H9 (cell line): ENCODE results near the gene LGR5. TPM values are rescaled to one million over a fixed set of nuclear protein-coding genes. Genes with fewer than 3 reads are reported as not detected.

Source experiments
- DNase-seq: peaks from one replicate; pipeline ENCODE4 v3.0.0-alpha.2; 2017
- H2AFZ ChIP-seq: one replicate; pipeline ENCODE4 v1.6.1; 2013; ENCODE audit warnings: mild to moderate bottlenecking, low read length, control low read depth, moderate library complexity
- H2AK5ac ChIP-seq: 2 replicates; pipeline ENCODE4 v1.6.1; 2013; ENCODE audit warnings: low read length, control low read depth, mixed read lengths; ENCODE audit not compliant: insufficient read length
- H2BK120ac ChIP-seq: one replicate; pipeline ENCODE4 v1.6.1; 2013; ENCODE audit warnings: low read depth, mild to moderate bottlenecking, low read length, control low read depth, inconsistent platforms; ENCODE audit not compliant: poor library complexity, severe bottlenecking
- H2BK12ac ChIP-seq: 2 replicates; pipeline ENCODE4 v1.6.1; 2013; ENCODE audit warnings: low read length, control low read depth, mixed read lengths, low read depth; ENCODE audit not compliant: insufficient read length
- H2BK15ac ChIP-seq: 2 replicates; pipeline ENCODE4 v1.6.1; 2013; ENCODE audit warnings: low read depth, low read length, control low read depth
- H2BK20ac ChIP-seq: one replicate; pipeline ENCODE4 v1.6.1; 2013; ENCODE audit warnings: low read depth, mild to moderate bottlenecking, low read length, control low read depth, inconsistent platforms; ENCODE audit not compliant: poor library complexity, severe bottlenecking
- H2BK5ac ChIP-seq: 2 replicates; pipeline ENCODE4 v1.6.1; 2013; ENCODE audit warnings: low read length, control low read depth, mixed read lengths; ENCODE audit not compliant: insufficient read length
- H3K14ac ChIP-seq: 2 replicates; pipeline ENCODE4 v1.6.1; 2013; ENCODE audit warnings: low read length, control low read depth; ENCODE audit not compliant: insufficient read depth
- H3K18ac ChIP-seq: 2 replicates; pipeline ENCODE4 v1.6.1; 2013; ENCODE audit warnings: low read depth, mild to moderate bottlenecking, mixed read lengths, low read length, control low read depth; ENCODE audit not compliant: insufficient read length
- H3K23ac ChIP-seq: 2 replicates; pipeline ENCODE4 v1.6.1; 2013; ENCODE audit warnings: low read length, control low read depth, mixed read lengths, low read depth; ENCODE audit not compliant: insufficient read length
- H3K23me2 ChIP-seq: 2 replicates; pipeline ENCODE4 v1.6.1; 2013; ENCODE audit warnings: low read depth, mild to moderate bottlenecking, mixed read lengths, low read length, control low read depth; ENCODE audit not compliant: insufficient read length, poor library complexity, severe bottlenecking
- H3K27ac ChIP-seq: 2 replicates; pipeline ENCODE4 v1.5.1; 2013; ENCODE audit warnings: low read length, control low read depth, mixed read lengths, low read depth; ENCODE audit not compliant: insufficient read length
- H3K27me3 ChIP-seq: 2 replicates; pipeline ENCODE4 v1.6.1; 2013; ENCODE audit warnings: low read length, control low read depth, inconsistent platforms; ENCODE audit not compliant: insufficient read depth
- H3K4ac ChIP-seq: 2 replicates; pipeline ENCODE4 v1.6.1; 2013; ENCODE audit warnings: low read depth, mild to moderate bottlenecking, control low read depth, inconsistent platforms, low read length, moderate library complexity
- H3K4me1 ChIP-seq: 2 replicates; pipeline ENCODE4 v1.6.1; 2013; ENCODE audit warnings: low read length, control low read depth, inconsistent platforms; ENCODE audit not compliant: insufficient read depth
- H3K4me2 ChIP-seq: 2 replicates; pipeline ENCODE4 v1.6.1; 2013; ENCODE audit warnings: low read length, control low read depth, mixed read lengths; ENCODE audit not compliant: insufficient read length, insufficient read depth
- H3K56ac ChIP-seq: 2 replicates; pipeline ENCODE4 v1.6.1; 2013; ENCODE audit warnings: low read depth, mild to moderate bottlenecking, mixed read lengths, low read length, control low read depth; ENCODE audit not compliant: insufficient read length
- H3K79me1 ChIP-seq: 2 replicates; pipeline ENCODE4 v1.6.1; 2013; ENCODE audit warnings: low read depth, mild to moderate bottlenecking, moderate library complexity, low read length, control low read depth, inconsistent platforms; ENCODE audit not compliant: insufficient read depth, poor library complexity, severe bottlenecking
- H3K79me2 ChIP-seq: 2 replicates; pipeline ENCODE4 v1.6.1; 2013; ENCODE audit warnings: low read length, control low read depth, inconsistent platforms; ENCODE audit not compliant: insufficient read depth
- H3K9ac ChIP-seq: 2 replicates; pipeline ENCODE4 v1.6.1; 2013; ENCODE audit warnings: low read length, control low read depth, mixed read lengths; ENCODE audit not compliant: insufficient read length; ENCODE audit errors: extremely low read depth
- H3K9me3 ChIP-seq: one replicate; pipeline ENCODE4 v1.6.1; 2013; ENCODE audit warnings: low read depth, low read length, inconsistent platforms; ENCODE audit not compliant: control insufficient read depth
- H3T11ph ChIP-seq: one replicate; pipeline ENCODE4 v1.6.1; 2013; ENCODE audit warnings: mild to moderate bottlenecking, low read length, control low read depth, inconsistent platforms
- H4K20me1 ChIP-seq: one replicate; pipeline ENCODE4 v1.6.1; 2013; ENCODE audit not compliant: control insufficient read depth, insufficient read length, insufficient read depth
- H4K5ac ChIP-seq: 2 replicates; pipeline ENCODE4 v1.6.1; 2013; ENCODE audit warnings: low read depth, mild to moderate bottlenecking, mixed read lengths, low read length, control low read depth; ENCODE audit not compliant: insufficient read length
- H4K8ac ChIP-seq: replicated peaks from 2 replicates; pipeline ENCODE4 v1.6.1; 2013; ENCODE audit warnings: low read length, control low read depth, mixed read lengths, low read depth; ENCODE audit not compliant: insufficient read length
- H4K91ac ChIP-seq: 2 replicates; pipeline ENCODE4 v1.6.1; 2013; ENCODE audit warnings: low read depth, mild to moderate bottlenecking, moderate library complexity, mixed read lengths, low read length, control low read depth; ENCODE audit not compliant: insufficient read length
- H3K27ac Mint-ChIP-seq, 3 experiments: 2 replicates in 2 of 3; 3 replicates in 1 of 3; pipeline ENCODE4 v1.8.0; 2020 to 2021; ENCODE audit warnings: mixed read lengths in 3 of 3, mild to moderate bottlenecking in 1 of 3, moderate library complexity in 1 of 3
- H3K27me3 Mint-ChIP-seq: 2 replicates; pipeline ENCODE4 v1.8.0; 2021; ENCODE audit warnings: low read depth, mild to moderate bottlenecking, moderate library complexity, mixed read lengths
- H3K36me3 Mint-ChIP-seq, 3 experiments: 2 replicates in 2 of 3; 3 replicates in 1 of 3; pipeline ENCODE4 v1.8.0; 2020 to 2021; ENCODE audit warnings: low read depth in 3 of 3, mixed read lengths in 3 of 3; ENCODE audit not compliant: insufficient read depth in 1 of 3
- H3K4me1 Mint-ChIP-seq, 2 experiments: 2 replicates each; pipeline ENCODE4 v1.8.0; 2020; ENCODE audit warnings: mixed read lengths in 2 of 2
- H3K4me3 Mint-ChIP-seq, 2 experiments: 2 replicates in 1 of 2; 3 replicates in 1 of 2; pipeline ENCODE4 v1.8.0; 2020 to 2021; ENCODE audit warnings: mild to moderate bottlenecking in 2 of 2, mixed read lengths in 2 of 2, moderate library complexity in 1 of 2
- H3K9me3 Mint-ChIP-seq, 2 experiments: 2 replicates in 1 of 2; 3 replicates in 1 of 2; pipeline ENCODE4 v1.8.0; 2020; ENCODE audit warnings: mild to moderate bottlenecking in 2 of 2, mixed read lengths in 2 of 2, moderate library complexity in 1 of 2
- WGBS: extraction: QIAGEN DNeasy Blood & Tissue Kit; methylation state at CpG from one replicate; pipeline ENCODE4 v1.1.7; 2013; ENCODE audit warnings: missing lambda C conversion rate, low lambda C conversion rate, mixed read lengths; ENCODE audit not compliant: insufficient read length; ENCODE audit errors: extremely low coverage; 5-methylcytosine and 5-hydroxymethylcytosine counted together
- total RNA-seq: library from RNA; stranded (reverse); gene quantifications from 2 replicates; pipeline ENCODE4 v1.2.1, GENCODE V29; 2021
- TF ChIP-seq, protein P1 (sequence below): fragments of 200-600 bp; sonication (generic); conservative IDR thresholded peaks from 3 replicates; pipeline ENCODE4 v1.8.0; 2021; ENCODE audit warnings: antibody characterized with exemption, mild to moderate bottlenecking

LGR5 gene
- total RNA-seq, 1 experiment from 2014 or later, result 0.09 TPM

GRCh38 chr12:71441836-71442566, 2.4 kb downstream of the LGR5 start:
- Mint-ChIP-seq H3K9me3 (peaks cover 6 to 7% of the 10 kb centered on the region in 2 experiments), H3K27me3 (peaks cover 67% of the 10 kb centered on the region), H3K27ac (no peak overlapping the region), H3K36me3 (peaks cover under 1 to 5% (median 4%) of the 10 kb centered on the region in 3 experiments; a peak in 4 of 7 replicates), H3K4me1 (peaks cover 18 to 19% of the 10 kb centered on the region in 2 experiments), H3K4me3 (peak overlapping the region in 1 of 2 experiments; percentile 6; a peak in 1 of 5 replicates)
- Histone ChIP-seq H3K4ac (no peak overlapping the region), H3K18ac (no peak overlapping the region), H3K9me3 (no peaks in the 10 kb centered on the region), H2BK20ac (no peak overlapping the region), H4K5ac (no peak overlapping the region), H3K27me3 (peaks cover 45% of the 10 kb centered on the region), H4K8ac (no peak overlapping the region), H2BK120ac (no peak overlapping the region), H3K27ac (no peak overlapping the region), H2BK12ac (no peak overlapping the region), H3K14ac (no peak overlapping the region), H3K79me2 (no peaks in the 10 kb centered on the region), H2AK5ac (no peak overlapping the region), H2AFZ (no peak overlapping the region), H3K79me1 (no peaks in the 10 kb centered on the region), H3K23me2 (peaks cover 20% of the 10 kb centered on the region), H2BK15ac (no peak overlapping the region), H3K9ac (no peak overlapping the region), H3K23ac (no peak overlapping the region), H3K56ac (no peak overlapping the region), H3T11ph (no peak overlapping the region), H3K4me2 (no peak overlapping the region), H4K91ac (no peak overlapping the region), H2BK5ac (no peak overlapping the region), H4K20me1 (no peaks in the 10 kb centered on the region), H3K4me1 (no peaks in the 10 kb centered on the region; the same call in 1 of the 2 replicates)
- no CpG with 5 or more reads among the region's 4 CpGs for WGBS
- TF ChIP-seq, protein P1, sequence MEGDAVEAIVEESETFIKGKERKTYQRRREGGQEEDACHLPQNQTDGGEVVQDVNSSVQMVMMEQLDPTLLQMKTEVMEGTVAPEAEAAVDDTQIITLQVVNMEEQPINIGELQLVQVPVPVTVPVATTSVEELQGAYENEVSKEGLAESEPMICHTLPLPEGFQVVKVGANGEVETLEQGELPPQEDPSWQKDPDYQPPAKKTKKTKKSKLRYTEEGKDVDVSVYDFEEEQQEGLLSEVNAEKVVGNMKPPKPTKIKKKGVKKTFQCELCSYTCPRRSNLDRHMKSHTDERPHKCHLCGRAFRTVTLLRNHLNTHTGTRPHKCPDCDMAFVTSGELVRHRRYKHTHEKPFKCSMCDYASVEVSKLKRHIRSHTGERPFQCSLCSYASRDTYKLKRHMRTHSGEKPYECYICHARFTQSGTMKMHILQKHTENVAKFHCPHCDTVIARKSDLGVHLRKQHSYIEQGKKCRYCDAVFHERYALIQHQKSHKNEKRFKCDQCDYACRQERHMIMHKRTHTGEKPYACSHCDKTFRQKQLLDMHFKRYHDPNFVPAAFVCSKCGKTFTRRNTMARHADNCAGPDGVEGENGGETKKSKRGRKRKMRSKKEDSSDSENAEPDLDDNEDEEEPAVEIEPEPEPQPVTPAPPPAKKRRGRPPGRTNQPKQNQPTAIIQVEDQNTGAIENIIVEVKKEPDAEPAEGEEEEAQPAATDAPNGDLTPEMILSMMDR, result no peak
- no peak for DNase-seq
